Measurements from ENCODE around the gene BCAT1.
"Not testable (repeated sequence)": the region's sequence is repeated elsewhere in the genome, so short reads cannot be mapped to it uniquely, and the experiment has no call there.

BCAT1 gene

DNA sequence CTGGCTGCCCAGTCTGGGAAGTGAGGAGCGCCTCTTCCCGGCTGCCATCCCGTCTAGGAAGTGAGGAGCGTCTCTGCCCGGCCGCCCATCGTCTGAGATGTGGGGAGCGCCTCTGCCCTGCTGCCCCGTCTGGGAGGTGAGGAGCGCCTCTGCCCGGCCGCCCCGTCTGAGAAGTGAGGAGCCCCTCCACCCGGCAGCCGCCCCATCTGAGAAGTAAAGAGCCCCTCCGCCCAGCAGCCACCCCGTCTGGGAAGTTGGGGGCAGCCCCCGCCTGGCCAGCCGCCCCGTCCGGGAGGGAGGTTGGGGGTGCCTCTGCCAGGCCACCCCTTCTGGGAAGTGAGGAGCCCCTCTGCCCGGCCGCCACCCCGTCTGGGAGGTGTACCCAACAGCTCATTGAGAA is 22.8 kb downstream of the BCAT1 start:
- not testable (repeated sequence) for DNase-seq

DNA sequence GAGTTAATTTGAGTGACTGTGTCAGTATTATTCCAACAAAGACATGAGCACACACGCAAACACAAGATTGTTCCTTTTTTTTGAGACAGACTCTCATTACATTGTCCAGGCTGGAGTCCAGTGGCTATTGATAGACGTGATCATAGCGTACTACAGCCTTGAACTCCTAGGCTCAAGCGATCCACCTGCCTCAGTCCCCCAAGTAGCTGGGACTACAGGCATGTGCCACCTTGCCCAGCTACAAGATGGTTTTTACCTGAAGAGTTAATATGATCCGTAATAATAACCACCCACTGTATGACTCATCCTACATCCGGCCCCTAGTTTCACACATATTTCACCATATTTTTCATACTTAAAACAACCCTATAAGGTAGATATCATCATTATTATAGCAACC is 26.8 kb downstream of the BCAT1 start:
- DNase-seq, result no peak

DNA sequence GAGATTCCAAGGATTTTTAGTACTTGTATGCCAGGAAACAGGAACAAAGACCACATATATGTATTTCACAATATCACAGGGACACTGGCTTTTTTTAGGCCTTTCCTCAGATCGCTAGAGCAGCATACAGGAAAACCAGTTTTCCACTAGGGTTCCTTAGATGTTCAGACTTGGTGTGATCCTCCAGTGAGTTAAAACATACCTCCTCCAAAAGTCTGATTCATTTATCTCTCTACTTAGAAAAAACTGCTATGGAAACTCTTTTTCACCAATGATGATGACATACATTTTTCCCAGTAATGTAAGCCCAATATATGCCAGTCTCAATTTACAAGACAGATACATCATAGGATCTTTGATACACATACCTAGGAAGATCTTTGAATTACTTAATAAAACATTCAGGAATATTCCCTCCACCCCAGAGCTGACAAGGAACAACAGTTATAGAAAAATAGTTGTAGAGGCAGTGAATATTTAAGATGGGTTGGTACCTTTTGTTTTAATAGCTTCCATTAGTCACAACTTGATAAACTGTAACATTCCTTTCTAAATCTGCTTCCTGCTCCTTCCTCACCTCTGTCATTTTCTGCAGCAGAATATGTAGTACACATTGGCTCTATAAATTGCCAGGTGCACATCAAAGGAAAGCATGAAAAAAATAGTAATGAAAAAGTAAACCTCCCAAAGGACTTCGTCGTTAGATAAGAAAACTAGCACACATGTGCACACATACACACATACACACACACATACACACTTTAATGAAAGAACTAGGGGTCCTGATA is 27.5 kb downstream of the BCAT1 start:
- no peak for DNase-seq

DNA sequence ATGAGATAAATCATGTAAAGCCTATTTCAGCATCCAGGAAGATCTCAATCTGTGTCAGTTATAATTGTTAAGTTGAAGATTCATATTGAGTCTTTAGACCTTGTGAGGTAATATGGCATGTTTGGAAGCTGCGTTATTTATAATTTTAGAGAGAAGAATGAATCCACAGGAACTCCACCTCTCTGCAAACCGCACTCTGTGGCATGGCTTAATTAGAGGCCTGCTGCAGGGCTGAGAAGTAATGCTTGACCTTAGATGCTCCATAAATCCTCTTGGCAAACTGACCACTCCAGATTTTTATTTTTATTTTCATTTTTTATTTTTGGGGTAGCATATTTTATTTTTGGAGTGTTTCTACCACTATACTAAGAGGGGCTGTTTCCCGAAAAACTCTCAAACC is 28.8 kb downstream of the BCAT1 start:
- DNase-seq, result no peak

DNA sequence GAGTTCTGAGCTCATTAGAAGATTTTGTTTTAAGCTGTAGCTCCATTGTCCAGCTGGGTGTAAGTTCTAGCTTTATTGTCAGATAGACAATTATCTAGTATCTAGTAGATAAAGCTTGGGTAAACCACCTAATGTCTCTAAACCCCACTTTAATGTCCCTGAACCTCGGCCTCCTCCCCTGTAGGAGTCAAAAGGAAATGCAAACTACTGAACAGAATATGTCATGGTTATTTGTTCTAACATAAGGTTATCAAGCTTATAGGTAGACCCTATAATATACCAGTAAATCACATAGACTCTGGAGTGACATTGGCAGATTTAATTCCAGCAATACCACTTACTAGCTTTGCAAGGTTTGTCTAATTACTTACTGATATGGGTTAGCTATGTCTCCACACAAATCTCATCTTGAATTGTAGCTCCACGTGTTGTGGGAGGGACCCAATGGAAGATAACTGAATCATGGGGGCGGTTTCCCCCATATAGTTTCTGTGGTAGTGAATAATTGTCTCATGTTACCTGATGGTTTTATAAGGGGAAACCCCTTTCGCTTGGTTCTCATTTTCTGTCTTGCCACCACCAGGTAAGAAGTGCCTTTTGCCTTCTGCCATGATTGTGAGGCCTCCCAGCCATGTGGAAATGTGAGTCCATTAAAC is 29.4 kb downstream of the BCAT1 start:
- DNase-seq, result no peak

DNA sequence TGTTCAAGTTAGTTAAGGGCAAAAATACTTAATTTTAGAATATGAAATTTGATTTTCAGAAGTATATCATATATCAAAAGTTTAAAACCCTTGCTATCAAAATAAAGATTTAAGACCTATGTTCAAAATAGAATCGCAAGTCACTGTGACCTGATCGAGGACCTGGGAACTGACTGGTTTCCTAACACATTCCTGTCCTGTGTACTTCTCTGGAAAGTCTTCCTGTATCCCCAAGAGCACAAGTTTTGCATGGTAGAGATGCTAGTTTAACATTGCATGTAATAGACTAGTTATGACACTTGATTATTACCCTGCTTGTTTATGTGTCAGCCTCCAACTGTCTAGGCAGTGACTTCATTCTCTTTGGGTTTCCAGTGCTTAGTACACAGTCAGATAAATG is 30.3 kb downstream of the BCAT1 start:
- DNase-seq, result no peak

DNA sequence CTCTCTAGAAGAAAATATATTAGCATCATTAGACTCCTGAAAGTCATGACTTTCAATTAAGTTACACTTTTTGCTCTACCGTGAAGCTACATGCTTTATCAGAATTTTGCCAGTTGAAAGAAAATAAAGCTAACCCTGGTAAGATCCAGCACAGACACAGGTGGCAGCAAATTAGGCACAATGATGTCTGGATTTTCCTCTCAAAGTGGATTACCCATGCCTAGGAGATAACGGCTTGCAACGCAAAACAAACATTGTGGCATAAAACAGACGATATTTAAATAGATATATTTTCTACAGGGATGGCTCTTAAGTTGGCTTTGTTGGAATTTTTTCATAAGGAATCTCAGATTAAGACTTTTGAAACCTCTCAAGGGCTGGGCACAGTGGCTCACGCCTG is 33.4 kb downstream of the BCAT1 start:
- DNase-seq, result no peak

DNA sequence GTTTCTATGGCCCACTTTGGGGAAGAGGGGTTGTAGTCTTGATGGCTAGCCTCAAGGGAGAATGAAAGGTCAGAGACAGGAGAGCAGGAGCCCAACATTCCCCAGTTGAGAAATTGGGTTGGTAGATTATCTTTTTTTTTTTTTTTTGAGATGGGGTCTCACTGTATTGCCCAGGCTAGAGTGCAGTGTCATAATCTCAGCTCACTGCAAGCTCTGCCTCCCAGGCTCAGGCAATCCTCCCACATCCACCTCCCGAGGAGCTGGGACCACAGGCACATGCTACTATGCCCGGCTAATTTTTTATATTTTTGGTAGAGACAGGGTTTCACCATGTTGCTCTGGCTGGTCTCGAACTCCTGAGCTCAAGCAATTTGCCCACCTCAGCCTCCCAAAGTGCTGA is 34.9 kb downstream of the BCAT1 start:
- no peak for DNase-seq

DNA sequence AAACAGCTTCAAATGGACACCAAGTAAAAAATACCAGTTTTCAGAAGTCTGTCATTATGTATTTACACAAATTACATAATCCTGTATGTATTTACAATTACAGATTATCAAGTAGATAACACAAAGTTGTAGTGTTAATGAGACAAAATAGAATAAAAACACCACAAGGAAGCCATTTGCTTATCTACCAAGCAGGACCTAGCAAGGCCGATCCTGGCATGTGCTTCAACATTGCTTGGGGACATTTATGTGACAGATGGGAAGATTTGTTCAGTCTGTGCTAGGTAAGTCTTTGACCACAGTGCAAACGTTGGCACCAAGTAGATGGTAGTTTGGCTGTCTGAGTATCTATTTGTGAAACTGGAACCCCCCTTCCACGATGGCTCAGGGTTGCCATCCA is 35.8 kb downstream of the BCAT1 start:
- DNase-seq, result no peak

DNA sequence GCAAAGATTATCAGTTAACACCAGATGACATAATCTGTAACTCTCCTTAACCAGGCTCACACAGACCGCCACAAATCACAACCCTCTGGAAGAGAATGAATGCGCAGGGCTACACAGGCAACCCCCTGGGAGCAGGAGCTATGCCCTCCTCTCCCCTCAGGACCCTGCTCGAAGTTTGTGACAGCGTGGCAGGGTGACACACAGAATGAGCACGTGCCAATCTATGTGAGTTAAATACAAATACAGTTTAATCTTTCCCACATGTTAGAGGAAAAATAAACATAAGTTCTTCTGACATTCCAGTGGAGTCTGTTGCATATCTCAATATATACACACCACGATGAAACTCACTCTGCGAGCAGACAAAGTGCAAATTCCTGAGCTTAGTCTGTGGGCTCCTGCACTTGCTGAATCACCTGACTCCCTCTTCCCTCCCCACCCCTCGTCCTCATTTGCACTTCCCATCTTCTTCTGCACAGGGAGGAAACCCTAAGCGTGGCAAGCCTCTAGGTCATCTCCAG is 37.6 kb downstream of the BCAT1 start:
- no peak for DNase-seq

DNA sequence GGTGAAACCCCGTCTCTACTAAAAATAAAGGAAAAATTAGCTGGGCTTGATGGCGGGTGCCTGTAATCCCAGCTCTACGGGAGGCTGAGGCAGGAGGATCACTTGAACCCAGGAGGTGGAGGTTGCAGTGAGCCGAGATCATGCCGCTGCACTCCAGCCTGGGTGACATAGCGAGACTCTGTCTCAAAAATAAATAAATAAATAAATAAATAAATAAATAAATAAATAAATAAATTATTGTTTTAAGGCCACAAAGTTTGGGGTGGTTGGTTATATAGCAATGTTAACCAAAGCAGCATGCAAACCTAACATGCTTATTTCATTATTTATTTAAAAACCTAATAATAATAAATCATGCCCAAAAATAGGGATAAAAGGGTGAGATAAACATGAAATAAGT is 38.7 kb downstream of the BCAT1 start:
- not testable (repeated sequence) for DNase-seq

DNA sequence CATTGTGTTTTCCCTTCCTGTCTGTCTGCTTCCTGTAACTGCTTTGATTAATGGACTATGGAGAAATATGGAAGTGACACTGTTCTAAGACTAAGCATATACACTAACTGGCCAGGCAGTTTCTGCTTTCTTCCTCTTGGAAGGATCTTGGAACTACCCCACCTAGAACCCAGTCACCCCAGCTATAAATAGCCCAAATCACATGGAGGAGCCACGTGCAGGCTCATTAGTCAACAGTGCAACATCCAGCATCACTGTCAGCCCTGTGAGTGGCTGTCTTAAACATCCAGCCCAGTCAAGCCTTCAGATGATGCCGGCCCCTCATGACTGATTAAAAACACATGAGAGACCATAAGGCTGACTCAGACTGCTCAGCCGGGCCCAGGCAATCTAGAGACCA is 39.2 kb downstream of the BCAT1 start:
- DNase-seq, result peak; percentile 27 to 48

DNA sequence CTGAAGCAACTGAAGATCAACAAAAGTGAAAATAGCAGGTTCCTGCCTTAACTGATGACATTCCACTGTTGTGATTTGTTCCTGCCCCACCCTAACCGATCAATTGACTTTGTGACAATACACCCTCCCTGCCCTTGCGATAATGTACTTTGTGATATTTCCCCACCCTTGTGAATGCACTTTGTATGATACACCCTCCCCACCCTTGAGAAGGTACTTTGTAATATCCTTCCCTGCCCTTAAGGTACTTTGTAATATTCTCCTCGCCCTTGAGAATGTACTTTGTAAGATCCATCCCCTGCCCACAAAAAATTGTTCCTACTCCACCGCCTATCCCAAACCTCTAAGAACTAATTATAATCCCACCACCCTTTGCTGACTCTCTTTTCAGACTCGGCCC is 41.4 kb downstream of the BCAT1 start:
- no peak for DNase-seq

DNA sequence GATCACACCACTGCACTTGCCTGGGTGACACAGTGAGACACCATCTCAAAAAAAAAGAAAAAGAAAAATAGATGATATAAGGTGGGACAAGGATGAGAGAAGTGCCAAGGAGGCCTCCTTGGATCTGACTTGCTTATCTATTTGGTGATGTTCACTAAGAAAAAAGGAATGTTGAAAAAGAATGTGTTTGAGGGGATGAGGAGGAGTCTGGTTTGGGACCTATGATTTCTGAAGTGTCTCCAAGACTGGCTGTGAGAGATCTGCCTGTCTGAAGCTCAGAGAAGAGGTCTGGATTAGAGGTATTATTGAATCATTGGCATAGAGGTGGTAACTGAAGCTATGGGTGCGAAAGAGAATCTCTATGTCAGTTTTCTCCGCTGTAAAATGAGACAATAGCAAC is 42.8 kb downstream of the BCAT1 start:
- DNase-seq, result no peak

DNA sequence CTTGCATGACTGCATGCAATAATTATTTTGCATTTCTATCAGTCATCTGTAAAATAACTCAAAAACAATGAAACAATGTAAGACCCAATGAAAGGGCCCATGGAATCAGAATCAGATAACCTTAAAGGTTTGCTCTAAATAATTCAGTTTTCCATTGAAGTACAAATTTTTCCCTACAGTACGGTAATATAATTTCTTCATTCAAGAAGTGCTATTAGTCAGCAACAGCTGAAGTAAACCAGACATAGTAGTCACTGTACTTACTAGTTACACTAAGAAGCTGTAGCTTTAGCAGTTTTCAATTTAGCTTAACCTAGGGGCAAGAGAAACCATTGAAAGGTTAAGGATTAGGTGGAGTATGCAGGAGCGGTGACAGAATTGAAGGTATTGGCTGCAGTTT is 43.5 kb downstream of the BCAT1 start:
- no peak for DNase-seq

DNA sequence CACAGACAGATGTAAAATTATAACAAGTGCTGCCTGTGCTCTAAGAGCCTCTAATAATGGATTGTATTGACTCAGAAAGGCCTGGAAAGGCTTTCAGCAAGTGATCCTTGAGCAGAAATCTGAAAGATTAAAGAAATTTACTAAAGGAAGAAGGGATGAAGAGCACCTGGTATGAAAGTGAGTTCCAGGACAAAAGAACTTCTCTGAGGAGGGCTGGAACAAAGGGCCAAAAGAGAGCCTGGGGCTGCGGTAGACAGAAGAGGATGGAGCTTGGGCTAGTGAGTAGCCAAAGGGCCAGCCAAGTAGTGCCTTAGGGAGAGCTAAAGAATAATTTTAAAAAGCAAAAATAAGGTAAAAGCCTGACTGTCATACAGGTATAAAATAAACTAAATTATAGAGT is 44.0 kb downstream of the BCAT1 start:
- DNase-seq, result no peak

DNA sequence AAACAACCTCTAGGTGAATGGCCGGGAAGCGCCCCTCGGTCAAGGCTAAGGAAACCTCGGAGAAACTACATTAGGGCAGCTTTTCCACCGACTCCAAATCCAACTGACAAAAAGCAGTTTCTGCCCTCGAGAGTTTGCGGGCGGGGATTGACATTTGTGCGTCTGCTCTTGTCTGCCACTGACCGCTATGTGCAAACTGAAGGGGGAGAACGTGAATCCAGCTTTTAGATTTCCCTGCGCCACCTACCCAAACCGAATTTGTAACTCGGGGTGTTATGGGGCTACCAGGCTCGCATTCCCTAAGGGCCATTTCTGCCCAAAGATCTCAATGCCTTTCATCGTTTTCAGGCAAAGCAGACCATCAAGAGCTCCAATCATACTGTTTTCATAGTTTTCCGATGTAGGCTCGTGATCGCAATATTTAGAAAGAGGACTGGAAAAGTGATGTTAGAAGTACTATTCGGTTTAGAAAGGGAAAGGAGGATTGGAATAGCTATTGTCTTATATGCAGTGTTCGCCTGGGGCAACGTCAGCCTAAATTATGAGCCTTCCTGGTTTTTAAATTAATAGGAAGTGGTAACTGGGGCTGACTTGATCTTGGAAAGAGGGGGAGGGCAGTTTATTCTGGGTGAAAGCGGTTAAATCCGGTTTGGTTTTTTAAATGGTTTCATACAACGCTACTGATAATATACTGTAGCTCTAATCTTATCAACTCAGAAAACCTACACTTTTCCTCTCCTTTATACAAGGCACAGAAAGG is 45.4 kb downstream of the BCAT1 start:
- peak; percentile 26 to 54 for DNase-seq

DNA sequence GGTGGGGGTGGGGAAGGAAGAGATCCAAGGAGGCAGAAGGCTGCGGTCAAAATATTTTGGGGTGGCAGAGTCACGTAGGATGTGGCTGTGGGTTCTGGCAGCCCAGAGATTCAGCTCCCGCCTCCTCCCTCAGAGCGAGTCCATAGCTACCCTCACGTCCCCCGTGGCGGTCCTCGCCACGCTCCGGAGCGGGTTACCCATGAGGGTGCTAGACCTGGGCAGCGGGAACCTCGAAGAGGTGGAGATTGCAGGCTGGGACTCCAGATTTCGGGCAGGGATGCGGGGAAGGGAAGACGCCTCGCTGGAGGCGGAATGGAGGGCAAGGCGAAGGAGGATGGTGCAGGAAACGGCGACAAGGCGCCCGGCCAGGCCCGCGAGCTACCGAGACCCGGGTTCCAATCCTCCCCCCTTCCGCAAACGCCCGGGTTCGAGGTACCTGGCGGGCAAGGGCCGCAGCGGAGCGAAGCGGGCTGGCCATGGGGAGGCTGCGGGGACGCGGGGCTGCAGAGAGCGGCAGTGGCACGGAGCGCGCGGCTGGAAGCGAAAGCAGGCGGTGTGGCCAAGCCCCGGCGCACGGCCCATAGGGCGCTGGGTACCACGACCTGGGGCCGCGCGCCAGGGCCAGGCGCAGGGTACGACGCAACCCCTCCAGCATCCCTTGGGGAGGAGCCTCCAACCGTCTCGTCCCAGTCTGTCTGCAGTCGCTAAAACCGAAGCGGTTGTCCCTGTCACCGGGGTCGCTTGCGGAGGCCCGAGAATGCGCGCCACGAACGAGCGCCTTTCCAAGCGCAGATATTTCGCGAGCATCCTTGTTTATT is 46.2 kb downstream of the BCAT1 start:
- no peak for DNase-seq

DNA sequence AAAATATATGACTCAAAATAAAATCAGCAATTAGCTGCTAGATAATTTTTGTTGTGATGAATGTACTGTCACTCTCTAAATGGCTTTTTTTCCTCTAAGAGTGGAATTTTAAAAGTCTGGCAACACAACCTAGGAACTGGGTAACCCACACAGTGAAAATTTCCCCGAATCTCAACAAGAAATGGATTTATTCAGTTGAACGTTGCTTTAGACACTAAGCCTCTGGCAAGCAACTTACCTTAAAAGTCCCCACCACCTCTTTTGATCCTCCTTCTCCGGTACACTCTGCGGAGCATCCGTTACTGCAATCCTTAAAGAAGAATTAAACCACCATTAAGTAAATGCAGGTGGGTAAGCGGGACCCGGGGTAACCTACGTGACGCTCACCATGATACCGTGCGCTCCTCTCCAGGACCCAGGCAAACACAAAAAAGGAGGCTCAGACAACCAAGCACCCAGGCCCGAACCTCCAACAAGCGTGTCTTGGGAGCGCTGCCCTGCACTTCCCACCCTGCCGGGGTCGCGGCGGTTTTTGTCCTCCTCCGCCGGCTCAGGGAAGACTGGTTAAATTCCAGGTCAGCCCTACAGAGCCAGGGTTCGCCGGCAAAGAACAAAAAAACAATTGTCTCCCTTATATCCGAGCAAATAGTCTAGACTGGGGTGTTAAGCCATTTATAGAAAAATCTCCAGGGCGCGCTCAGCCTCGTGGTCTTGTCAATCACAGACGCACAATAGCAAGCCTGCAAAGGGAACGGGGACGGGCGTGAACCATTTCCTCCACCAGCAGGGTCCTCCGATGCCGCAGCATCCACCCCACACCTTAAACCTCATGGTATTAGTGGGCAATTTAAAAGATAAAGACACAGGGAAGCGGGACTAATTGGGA is 47.1 kb downstream of the BCAT1 start:
- no peak for DNase-seq

DNA sequence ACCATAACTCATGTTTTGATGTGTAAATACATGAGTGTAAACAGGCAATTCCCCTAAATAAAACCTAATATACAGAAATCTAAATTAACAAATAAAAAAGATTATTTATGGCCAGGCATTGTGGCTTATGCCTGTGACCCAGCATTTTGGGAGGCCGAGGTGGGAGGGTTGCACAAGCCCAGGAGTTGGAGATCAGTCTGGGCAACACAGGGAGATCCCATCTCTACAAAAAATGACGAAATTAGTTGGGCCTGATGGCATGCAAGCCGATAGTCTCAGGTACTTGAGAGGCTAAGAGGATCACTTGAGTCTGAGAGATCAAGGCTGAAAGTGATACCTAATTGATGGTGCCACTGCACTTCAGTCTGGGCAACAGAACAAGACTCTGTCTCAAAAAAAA is 48.7 kb downstream of the BCAT1 start:
- DNase-seq, result no peak

DNA sequence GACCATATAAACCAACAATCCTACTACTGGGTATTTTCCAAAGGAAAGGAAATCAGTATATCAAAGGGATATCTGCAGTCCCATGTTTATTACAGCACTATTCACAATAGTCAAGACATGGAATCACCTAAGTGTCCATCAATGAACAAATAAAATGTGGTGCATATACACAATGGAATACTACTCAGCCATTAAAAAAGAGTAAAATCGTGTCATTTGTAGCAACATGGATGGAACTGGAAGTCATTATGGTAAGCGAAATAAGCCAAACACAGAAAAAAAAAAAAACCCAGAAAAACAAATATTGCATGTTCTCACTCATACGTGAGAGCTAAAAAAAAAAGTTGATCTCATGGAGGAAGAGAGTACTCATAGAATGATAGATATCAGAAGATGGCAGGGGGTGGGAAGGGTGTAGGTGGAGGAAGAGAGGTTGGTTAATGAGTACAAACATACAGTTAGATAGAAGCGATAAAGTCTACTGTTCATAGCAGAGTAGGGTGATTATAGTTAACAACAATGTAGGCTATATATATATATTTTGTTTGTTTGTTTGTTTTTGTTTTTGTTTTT is 49.3 kb downstream of the BCAT1 start:
- DNase-seq, result no peak

DNA sequence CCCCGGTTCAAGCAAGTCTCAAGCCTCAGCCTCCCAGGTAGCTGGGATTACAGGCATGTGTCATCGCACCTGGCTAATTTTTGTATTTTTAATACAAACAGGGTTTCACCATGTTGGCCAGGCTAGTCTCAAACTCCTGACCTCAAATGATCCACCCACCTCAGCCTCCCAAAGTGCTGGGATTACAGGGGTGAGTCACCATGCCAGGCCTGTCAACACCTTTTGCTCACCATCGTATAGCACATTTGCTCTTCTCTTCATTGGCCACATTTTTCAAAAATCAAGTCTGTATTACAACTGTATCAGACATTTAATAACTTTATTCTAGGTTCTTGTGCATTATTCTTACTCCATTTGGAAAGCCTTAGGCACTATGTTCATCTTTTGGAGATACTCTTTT is 50.3 kb downstream of the BCAT1 start:
- DNase-seq, result no peak

Measured in Kasumi-1 (cell line).